Amniotic epithelial cell (primary cell): ENCODE results near the gene TMEM107.
A peak's percentile ranks its signal among the peaks of the same experiment; 100 is the strongest.

Experiments used
- DNase-seq: peaks from one replicate; pipeline ENCODE4 v3.0.0-alpha.2; 2010; ENCODE audit warnings: low read depth

TMEM107 gene

GRCh38 chr17:8162233-8162996 is 13.8 kb downstream of the TMEM107 start, which contains the start of gene VAMP2:
TSS of gene VAMP2 (minus strand) at chr17:8162948. CDS start at chr17:8162879, 69 bp downstream.
- DNase-seq: no peak

DNA sequence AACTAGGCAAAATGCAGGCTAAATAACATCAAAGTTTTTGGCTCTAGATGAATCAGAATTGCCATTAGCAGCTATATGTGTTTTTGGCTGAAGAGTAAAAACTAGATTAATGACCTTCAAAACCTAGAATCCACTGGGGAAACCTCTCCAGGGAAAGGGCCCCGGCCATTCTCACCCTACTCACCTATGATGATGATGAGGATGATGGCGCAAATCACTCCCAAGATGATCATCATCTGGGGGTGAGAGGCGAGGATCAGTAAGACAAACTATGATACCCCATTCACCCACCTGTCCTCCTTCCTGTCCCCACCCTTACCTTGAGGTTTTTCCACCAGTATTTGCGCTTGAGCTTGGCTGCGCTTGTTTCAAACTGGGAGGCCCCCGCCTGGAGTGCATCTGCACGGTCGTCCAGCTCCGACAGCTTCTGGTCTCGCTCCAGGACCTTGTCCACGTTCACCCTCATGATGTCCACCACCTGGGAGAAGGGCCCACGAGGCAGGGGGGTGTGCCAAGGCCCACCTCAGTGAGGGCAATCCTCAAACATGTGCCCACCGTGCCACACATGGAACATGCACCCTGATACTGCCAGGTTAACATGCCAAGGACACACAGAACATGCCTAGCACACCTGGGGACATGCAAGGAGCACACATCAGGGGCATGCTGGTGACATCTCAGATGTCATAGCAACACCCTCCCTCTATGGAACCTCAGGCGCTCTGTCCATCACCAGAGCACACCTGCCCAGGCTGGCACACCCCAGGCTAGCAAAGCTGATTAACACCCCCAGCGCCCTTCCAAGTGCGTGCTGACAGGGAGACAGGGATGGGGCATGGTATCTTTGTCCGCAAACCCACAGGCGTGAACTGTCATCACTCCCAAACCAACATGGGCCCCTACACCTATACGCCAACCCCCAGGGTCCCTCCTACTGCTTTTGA is 14.6 kb downstream of the TMEM107 start:
- no peak for DNase-seq

- DNase-seq: no peak
Observed at GRCh38 chr17:8160741-8161221, 15.4 kb downstream of the TMEM107 start.

- DNase-seq: no peak
Observed at GRCh38 chr17:8160224-8160577, 16.0 kb downstream of the TMEM107 start.

DNA sequence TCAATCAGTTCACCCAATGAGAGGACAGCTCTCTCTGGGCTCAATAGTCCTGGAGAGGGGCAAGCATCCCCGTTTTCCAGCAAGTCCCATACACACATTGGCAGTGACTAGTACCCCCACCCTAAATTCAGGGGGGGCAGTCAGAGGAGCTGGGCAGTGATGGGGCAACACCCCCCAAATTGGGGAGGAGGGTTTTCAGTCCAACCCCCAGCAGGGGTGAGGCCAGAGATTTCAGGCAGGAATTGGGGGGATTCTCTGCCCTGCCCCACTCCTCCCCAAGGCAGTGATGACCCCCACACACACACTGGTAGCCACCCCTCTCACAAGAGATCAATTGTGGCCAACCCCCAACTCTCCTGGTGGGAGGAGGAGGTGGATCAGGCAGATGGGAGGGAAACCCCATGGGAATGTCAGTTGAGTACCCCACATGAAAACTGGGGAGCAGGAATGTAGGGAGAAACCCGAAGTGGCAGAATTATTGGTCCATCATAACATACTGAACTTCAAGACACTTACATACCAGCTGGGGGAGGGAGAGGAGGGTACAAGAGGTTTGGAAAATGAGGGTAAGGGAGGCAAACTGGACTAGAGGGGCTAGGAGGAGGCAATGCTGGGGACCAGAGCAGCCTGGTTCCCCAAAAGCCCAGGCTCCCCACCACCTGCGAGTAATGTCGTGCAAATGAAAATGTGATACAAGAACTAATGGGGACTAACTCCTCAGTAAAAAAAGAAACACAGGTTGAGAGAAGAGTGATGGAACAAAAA is 16.5 kb downstream of the TMEM107 start:
- DNase-seq: no peak

DNA sequence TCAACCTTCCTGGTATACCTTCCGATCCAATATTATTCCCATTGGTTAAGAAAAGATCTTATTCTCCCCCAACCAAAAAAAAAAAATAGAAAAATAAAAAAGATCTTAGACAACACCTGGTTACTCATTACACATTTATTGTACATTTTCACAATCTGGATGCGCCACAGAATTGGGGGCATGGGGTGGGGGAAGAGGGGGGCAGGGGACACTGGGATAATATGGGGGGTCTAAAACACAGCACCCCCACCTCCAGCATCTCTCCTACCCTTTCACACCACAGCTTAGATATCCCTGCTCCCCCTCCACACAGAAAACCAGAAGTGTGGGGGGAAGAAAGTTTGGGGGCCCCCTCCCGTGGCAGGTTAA is 17.2 kb downstream of the TMEM107 start:
- no peak for DNase-seq

DNA sequence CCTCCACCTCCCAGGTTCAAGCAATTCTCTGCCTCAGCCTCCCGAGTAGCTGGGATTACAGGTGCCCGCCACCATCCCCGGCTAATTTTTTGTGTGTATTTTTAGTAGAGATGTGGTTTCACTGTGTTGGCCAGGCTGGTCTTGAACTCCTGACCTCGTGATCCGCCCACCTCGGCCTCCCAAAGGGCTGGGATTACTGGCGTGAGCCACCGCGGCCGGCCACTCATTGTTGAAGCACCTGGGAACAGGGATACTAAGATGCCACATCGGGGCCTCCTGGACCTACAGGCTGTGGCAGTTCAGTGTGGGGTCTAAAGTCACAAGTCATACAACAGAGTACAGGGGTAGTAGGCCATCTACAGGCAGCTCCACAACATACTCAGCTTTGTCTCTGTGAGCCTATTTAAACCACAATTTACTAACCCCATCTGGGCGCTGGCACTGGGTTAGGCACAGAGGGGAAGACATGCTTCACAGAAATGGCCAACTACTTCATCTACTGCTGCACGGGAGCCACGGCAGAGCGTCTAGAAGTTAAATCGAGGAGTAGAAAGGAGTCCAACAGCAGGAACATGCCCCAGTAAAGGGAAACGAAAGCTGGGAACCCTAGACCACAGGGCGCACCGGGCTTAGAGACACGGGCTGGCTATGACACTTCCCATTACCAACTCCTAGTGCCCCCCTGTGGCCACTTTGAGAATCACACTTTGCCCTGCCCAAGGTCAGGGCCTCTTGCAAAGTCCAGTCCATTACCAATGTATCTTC is 17.7 kb downstream of the TMEM107 start:
- peak; percentile 85 for DNase-seq

- DNase-seq: peak; percentile 100
Observed at GRCh38 chr17:8156246-8156992, 19.8 kb downstream of the TMEM107 start.

- DNase-seq: no peak
Observed at GRCh38 chr17:8155996-8156245, 20.3 kb downstream of the TMEM107 start.

DNA sequence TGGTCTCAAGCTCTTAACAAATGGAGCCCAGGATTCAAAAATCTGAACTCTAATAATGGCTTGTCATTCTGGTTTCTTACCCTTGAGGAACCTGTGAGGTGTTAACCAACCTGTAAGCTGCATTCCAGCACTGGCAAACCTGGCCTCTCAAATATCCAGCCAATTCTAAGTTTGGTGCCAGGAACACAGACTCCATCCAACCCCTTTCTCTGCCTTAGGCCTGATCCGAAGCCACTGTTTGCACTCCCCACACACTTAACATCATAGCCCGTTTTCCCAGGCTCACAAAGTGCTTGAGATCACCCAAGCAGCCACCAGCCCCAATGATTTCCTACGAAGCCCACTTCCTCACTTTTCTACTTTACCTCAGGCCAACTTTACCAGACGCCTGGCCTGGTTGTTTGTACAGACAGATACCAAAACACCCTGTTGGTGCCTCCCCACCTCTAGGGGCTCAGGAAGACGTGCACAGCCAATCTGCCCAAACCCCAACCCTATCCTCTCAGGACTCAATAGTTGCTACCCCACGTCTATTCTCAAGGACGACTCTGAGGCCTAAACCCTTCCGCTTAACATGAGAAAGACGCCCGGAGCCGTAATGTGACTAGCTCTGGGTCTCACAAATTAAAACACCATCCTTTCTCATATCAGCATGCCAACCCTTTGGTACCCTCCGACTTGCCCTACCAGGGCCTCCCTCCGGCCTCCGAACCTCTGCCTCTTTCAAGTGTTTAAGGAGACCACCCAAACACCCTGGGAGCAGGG is 20.8 kb downstream of the TMEM107 start:
- no peak for DNase-seq

DNA sequence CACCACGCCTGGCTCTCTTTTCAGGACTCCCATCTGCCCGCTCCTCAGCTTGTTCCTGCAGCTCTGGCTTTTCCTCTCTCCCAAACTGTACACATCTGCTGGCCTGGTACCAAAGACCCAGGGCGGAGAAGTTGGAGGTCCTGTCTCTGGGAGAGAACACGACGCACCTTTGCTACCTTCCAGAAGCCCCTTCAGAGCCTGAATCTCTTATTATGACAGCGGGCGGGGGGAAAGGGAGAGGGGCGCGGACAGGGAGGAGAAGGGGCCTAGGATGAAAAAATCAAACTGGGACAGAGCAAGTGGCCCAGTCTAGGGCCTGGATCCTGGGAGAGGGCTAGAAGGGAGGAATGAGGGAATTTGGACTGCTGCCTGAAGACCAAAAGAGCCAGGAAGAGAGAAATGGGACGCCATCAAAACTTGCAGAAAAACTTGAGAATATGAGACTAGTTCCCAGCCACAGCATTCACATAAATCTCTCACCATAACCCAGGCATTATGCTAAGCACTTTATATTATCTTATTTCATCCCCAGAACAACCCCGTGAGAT is 21.5 kb downstream of the TMEM107 start:
- no peak for DNase-seq

DNA sequence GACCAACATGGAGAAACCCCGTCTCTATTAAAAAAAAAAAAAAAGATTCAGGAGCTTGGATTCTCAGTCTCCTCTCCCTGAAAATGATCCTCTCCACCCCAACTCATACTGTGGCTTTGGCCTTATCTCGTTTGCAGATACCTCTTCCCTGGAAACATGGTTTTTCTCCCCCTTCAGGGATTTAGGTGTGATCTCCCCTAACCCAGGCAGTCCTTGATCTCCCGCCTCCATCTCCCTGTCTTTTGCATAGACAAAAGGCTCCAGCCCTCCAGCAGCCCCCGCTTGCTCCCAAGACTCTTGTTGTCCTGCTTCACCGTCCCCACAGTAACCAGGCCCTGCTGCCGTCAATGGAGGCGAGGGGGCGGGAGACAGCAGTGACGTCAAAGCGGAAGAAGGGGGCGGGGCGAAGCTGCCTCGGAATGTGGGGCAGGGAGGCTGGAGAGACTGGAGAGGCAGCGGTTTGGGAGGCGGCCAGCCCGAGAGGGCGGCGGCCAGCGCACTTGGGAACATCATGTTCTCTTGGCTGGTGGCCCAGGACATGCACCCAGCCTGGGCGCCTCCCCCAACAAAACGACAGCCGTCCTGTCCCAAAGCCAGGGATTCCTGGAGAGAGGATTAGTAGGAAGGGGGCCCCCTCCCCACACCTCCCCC is 22.1 kb downstream of the TMEM107 start:
- DNase-seq: peak; percentile 98

DNA sequence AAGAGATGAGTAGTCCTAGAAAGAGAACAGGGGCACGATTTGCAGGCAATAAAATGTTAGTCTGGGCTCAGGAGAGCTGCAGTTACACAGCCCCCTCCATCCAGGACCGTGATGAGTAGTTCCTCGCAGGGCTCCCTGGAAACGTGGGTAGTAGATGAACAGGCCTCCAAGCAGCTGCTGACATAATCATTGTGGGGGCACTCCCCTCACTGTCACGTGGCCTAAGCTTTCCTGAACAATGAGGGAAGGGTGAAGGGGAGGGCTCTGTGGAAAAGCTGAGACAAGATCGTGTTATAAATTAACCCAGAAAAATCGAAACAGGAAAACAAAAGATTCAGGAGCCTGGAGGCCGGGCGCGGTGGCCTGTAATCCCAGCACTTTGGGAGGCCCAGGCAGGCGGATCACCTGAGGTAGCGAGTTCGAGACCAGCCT is 22.6 kb downstream of the TMEM107 start:
- peak; percentile 99 for DNase-seq

DNA sequence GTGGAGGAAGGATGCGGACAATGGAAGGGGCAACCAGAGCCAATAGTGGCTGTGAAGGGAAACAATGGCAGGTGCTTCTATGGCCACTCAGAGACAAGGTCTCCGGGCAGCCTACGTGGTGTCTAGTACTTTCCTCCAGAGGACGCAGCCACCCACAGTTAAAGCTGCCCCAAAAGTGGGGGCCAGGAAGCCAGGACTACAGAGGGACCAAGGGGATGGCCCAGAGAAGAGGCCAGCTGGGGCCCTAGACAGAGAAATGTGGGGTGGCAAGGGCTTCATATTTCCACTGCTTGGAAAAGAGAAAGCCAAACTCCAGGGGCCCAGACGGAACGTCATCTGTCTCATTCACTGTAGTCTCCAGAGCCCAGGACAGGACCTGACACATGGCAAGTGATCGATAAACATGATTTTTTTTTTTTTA is 23.1 kb downstream of the TMEM107 start:
- DNase-seq: no peak

GRCh38 chr17:8152112-8152775 is 23.9 kb downstream of the TMEM107 start, which contains the start of gene PER1:
TSS of gene PER1 (minus strand) at chr17:8152404. CDS start at chr17:8150706, 1,698 bp downstream.
- DNase-seq: peak; percentile 98

GRCh38 chr17:8151641-8152111 is 24.5 kb downstream of the TMEM107 start:
- peak; percentile 63 for DNase-seq

DNA sequence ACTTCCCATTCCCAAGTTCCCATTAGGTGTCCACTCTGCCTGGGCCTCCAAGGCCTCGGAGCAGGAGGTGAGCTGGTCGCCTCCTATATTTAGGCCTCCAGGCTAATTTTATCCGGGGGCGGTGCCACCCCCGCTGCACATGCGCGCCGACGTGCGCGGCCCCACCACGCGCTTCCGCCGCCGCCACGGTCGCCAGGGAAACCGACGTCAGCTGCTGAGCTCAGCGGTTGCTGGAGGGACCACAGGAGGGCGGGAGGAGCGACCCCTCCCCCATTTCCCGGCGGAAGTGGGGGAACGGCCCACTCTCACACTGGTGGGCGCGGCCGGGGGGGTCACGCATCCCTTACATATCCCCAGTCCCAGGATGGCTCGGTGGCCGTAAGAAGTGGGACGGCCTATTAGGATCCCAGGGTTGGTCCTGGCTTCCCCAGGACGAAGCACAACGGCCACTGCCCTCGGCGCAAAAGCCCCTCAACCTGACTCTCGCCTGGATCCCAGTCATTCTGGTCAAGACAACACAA is 25.0 kb downstream of the TMEM107 start:
- DNase-seq: peak; percentile 81
